ENCODE results near the gene WDR17.
A peak's percentile ranks its signal among the peaks of the same experiment; 100 is the strongest.
"Not testable (repeated sequence)": the region's sequence is repeated elsewhere in the genome, so short reads cannot be mapped to it uniquely, and the experiment has no call there.

Gene WDR17

DNA sequence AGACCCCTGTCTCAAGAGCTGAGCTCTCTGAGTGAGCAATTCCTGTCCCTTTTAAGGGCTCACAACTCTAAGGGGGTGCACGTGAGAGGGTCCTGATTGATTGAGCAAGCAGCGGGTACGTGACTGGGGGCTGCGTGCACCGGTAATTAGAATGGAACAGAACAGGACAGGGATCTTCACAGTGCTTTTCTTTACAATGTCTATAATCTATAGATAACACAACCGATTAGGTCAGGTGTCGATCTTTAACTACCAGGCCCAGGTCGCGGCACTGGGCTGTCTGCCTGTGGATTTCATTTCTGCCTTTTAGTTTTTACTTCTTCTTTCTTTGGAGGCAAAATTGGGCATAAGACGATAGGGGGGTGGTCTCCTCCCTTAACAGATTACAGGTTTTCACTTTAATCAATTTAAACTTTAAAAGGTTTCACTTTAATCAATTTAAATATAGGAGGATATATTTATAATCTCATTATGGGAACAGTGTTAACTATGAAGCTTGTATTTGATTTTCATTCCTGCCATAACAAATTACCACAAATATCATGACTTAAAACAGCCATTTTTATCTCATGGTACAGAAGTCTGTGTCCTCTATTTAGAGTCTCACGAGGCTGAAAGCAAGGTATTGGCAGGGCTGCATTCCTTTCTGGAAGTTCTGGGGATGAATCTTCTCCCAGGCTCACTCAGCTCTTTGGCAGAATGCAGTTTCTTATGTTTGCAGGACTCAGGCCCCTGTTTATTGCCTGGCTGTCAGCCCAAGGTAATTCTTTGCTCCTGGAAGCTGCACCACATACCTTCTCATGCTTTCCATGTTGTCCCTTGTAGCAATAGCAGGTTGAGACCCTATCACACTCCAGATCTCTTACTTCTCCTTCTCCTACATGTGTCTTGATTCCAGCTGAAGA, 124.5 kb downstream of the WDR17 start:
- DNase-seq (ENCODE audit: low read depth in 3 of 3) = no peak

DNA sequence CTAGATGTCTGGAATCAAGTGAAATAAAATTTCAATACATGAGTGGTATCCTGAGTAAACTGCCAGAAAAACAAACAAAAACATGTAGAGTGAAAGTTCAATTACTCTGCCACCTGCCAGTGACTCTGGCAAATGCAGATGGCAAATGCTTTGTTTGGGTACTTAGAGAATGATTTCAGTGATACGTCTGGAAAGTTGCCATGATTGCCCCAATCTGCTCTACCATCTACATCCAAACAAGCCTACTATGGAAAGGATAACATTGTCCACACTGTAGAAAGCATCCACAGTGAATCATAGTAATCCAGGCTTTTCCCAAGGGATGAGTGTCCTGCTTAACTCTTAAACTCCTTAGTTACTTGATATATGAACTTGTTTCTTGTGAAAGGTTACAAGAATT, 126.3 kb downstream of the WDR17 start:
- no peak for DNase-seq (ENCODE audit: low read depth in 3 of 3)

DNA sequence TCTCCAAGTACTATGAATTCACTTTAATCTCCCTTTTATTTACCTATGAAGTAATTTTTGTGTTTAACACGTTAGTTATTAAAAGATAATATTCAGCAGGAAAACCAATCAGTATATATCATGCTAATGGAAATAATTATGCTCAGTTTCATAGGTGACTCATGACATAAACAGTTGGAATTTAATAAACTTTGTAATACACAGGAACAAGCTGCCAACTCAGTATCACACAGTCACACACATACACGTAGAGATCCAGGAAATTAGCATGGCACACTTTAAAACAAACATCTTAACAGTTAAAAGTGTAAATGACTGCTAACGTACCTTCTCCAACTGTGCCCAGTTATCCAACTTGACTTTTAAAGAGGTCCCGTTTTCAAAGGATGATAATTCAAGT, 127.5 kb downstream of the WDR17 start:
- DNase-seq (ENCODE audit: low read depth in 3 of 3) = no peak

DNA sequence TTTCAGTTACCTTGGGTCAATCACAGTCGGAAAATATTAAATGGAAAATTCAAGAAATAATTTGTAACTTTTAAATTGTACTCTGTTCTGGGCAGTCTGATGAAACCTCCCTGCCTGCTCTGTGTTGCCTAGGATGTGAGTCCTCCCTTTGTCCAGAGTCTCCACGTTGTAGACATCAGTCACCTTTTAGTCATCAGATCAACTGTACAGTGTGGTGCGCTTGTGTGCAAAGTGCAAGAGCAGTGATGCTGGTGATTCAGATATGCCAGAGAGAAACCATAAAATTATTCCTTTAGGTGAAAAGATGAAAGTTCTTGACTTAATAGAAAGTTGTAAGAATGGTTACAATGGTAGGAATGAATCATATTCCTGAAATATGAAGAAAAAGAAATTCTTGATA, 128.3 kb downstream of the WDR17 start:
- peak; percentile 14 to 45 (median 21) for DNase-seq (ENCODE audit: low read depth in 3 of 3)

DNA sequence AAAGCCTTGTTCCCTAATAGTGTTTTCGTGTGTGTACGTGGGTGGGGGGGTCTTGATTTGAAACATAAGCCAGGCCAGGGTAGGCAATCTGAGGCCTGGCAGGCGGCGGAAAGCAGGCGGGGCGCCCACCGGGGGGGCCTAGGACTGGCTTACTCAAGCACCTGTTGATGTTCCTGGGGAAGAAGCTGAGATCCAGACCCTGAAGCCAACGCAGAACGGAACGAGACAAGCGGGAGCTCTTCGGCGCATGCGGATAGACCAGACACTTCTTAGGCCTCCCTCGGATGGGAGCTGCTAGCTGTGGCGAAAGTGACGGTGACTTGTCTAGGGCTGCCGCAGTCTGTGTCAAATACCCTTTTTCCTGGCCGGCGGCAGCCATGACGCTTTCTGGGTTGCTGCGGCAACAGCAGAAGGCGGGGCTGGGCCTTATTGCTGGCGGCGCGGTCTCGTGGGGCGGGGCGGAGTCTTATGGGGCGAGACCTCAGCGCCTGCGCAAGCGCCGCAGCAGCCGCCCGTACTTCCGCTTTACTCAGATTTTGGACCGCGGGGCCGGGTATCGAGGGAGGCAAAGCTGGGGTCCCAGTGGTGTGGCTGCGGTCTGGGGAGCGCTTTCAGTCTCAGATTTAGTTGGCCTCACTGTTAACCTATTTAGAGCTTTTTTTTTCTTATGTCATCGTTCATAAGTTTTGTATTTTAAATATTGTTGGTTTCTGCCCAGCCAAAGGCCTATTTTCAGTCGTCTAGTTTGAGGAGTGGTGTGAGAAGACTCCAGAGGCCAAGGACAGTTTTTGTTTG, 129.7 kb downstream of the WDR17 start, which contains the start of gene SPATA4:
SPATA4 (minus strand) TSS at position 402 of the 795 bp plus-strand sequence; CDS start at position 379, 23 bp downstream.
- DNase-seq (ENCODE audit: low read depth in 3 of 3) = peak; percentile 86 to 94 (median 86)

DNA sequence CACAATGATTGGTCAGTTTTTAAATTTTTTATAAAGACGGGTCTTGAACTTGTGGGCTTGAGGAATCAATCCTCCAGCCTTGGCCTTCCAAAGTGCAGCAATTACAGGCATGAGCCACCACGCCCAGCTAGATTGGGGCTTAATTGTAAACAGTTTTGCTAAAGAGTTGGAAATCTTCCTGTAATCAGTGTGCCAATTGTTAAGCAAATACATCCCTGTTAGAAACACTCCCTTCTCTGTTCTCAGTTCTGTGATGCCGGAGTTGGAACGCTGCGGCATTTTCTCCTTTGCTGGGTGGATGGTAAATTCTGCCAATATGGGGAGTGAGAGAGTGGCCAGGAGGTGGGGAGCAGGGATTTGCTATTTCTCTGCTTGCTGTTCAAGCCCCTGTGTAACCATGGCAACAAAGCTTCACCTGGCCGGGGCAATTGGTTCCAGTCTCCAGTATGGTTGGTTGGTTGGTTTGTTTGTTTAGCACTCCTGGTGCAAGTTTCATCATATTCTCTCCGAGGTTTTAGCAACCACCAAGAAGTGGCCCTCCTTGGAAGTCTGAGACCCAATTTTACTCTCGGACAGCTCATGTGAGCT, 132.8 kb downstream of the WDR17 start:
- DNase-seq (ENCODE audit: low read depth in 3 of 3) = no peak

- no peak for DNase-seq (ENCODE audit: low read depth in 3 of 3)
These were observed 139.7 kb downstream of the WDR17 start for GRCh38 chr4:176205299-176205698.

- no peak for DNase-seq (ENCODE audit: low read depth in 3 of 3)
These were observed 142.2 kb downstream of the WDR17 start for GRCh38 chr4:176207839-176208238.

GRCh38 chr4:176209535-176209934, 143.9 kb downstream of the WDR17 start:
- no peak for DNase-seq (ENCODE audit: low read depth in 3 of 3)

DNA sequence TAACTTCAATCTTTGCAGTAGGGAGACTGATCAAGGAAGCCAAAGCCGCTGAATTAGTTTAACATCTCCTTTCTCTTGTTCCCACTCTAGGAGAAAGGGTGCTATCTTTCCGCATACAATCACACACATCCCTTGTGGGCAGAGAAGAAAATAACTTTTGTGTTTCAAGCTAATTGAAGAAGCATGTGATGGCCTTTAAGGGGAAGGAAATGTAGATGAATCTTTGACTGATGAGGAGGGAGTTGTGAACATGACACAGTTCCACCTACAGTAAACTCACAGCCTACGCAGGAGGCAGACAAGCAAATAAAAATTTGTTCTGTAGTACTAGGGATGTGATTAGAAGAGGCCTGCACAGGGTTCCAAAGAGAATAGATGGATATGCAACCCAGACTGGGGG, 144.5 kb downstream of the WDR17 start:
- no peak for DNase-seq (ENCODE audit: low read depth in 3 of 3)

GRCh38 chr4:176210579-176211296, 145.1 kb downstream of the WDR17 start:
- DNase-seq (ENCODE audit: low read depth in 3 of 3) = no peak

DNA sequence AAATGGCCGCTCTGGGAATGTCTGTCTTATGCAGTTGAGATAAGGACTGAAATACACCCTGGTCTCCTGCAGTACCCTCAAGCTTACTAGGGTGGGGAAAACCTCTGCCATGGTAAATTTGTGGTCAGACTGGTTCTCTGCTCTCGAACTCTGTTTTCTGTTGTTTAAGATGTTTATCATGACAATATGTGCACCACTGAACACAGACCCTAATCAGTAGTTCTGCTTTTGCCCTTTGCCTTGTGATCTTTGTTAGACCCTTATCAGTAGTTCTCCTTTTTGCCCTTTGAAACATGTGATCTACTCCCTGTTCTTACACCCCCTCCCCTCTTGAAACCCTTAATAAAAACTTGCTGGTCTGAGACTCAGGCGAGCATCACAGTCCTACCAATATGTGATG, 146.7 kb downstream of the WDR17 start:
- not testable (repeated sequence) for DNase-seq (ENCODE audit: low read depth in 3 of 3)

DNA sequence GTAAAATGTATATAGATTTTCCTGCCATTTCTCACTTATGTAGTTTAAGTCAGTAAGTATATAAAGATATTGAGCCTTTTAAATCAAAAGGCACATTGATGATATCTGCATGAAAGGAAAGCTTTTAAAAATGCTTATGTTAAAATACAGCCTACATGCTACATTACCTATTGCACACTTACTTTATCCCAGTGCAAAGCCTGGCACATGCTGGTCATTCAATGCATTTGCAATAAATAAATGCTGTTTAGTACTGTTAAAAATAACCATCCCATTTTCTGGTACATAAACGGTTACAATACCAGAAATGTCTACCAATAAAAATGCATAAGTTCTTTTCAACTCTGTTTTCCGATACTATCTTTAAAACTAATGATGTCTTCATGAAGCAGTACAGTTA, 151.9 kb downstream of the WDR17 start:
- no peak for DNase-seq (ENCODE audit: low read depth in 3 of 3)

- DNase-seq (ENCODE audit: low read depth in 3 of 3) = no peak
These were observed 156.5 kb downstream of the WDR17 start for GRCh38 chr4:176222149-176222548.

DNA sequence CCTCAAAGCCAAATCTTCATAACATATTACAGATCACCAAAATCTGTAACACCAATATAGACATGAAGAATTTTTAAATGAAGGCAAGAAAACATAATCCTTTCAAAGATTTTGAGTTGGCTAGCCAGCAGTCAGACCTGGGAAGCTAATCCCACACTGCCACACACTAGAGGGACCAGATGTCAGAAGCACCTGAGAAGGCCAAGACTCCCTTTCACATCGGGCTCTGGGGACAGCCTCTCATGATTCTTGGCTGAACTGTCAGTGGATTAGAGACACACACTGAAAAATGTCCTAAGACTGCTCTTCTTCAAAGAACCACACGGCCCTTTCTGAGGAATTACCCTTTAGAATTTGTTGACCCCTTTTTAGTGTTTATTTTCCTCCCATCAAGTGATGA, 157.9 kb downstream of the WDR17 start:
- DNase-seq (ENCODE audit: low read depth in 3 of 3) = no peak

GRCh38 chr4:176226736-176227135, 161.1 kb downstream of the WDR17 start:
- no peak for DNase-seq (ENCODE audit: low read depth in 3 of 3)

DNA sequence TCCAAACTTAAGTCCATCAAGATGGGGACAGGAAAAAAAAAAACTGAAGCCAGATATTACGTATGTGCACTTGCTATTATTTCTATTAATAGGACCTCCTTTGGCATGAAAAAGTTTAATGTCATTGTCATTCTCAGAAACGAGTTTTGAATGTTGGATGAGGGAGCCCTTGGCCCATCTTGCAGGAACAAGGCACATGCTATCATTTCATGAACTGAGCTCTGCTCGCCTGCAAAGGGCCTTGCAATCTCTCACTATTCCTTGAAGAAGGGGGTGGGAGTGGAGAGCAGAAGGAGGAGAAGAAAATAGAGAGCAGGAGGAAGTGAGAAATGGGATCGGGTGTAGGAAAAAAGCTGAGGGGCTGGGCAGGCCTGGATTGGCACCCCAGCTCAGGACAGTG, 164.0 kb downstream of the WDR17 start:
- DNase-seq (ENCODE audit: low read depth in 3 of 3) = no peak
